Measurements from ENCODE around the gene ANXA4.
"Not testable (repeated sequence)": the region's sequence is repeated elsewhere in the genome, so short reads cannot be mapped to it uniquely, and the experiment has no call there.

- not testable (repeated sequence) for TF ChIP-seq POLR2A, EP300 (IDR thresholded peaks at IDR 0.05)
These were observed 60.9 kb downstream of the ANXA4 start for GRCh38 chr2:69802781-69803367.

All from tibial nerve (tissue), 3 donors.